ENCODE data around the gene FAM72A.
"Not testable (repeated sequence)": the region's sequence is repeated elsewhere in the genome, so short reads cannot be mapped to it uniquely, and the experiment has no call there.

DNA sequence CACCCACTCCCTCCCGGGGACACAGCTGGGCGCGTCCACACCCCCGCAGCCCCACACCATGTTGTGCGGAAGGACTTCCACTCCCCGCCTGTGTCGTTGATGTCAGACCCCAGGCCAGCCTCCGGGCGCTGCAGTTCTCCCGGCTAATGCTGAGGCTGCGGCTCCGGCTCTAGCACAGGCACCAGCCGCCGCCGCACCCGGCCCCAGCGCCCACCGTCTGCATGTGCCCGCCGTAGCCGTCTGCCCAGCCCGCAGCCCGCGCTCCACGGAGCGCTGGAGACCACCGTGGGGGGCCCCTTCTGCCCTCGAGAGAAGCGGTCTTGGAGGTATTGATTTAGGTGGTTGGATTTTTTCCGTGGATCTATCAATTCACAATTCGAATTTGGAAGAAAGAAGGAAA, 2.9 kb upstream of the FAM72A start:
- TF ChIP-seq CTCF (IDR thresholded peaks at IDR 0.05; ENCODE audit: insufficient read depth, low read depth, low read length); EZH2 (IDR thresholded peaks at IDR 0.05; ENCODE audit: insufficient read depth, low read length): not testable (repeated sequence)
